ENCODE data around the gene CKAP5. TPM values are rescaled to one million over a fixed set of nuclear protein-coding genes. Genes with fewer than 3 reads are reported as not detected.
A peak's percentile ranks its signal among the peaks of the same experiment; 100 is the strongest.

Gene CKAP5
- total RNA-seq (80.5 TPM), polyA plus RNA-seq (26.8 TPM)

GRCh38 chr11:46845740-46846509 lies at the start of gene CKAP5:
TSS of gene CKAP5 (minus strand) at chr11:46846280. CDS start at chr11:46821231, 25,049 bp downstream.
- peak within 1 kb of the TSS; percentile 44 for H3K27ac ChIP-seq (ENCODE audit: low read depth)
- no peaks in the 10 kb centered on the region for H3K36me3 ChIP-seq (ENCODE audit: insufficient read depth)
- no peaks in the 10 kb centered on the region for H3K4me1 ChIP-seq (ENCODE audit: insufficient read depth)
- peak; percentile 75 for DNase-seq (ENCODE audit: extremely low spot score)
- under 1% methylated on average over 83 of the region's 83 CpGs for WGBS
- H3K4me3 ChIP-seq (ENCODE audit: low read depth, low read length): peak within 1 kb of the TSS; percentile 96

DNA sequence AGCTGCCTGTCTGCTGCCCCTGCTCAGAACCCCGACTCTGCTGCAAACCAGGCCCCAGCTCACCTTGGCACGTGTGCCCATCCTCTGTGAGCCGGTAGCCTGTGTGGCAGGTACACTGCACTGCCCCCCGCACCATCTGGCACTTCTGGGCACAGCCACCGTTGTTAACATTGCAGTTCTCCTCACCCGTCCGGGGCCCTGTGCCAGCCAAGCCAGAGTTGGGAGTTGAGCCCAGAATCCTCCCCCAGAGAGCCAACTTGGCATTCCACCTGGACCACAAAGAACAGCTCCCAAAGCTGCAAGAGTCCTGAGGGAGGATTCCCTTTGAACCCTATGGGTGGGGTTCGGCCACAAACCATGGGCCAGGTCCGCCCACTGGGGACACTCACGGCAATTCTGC lies 49.7 kb upstream of the CKAP5 start:
- Histone ChIP-seq H3K27ac (ENCODE audit: low read depth) (no peak overlapping the region), H3K36me3 (ENCODE audit: insufficient read depth) (no peaks in the 10 kb centered on the region), H3K4me3 (ENCODE audit: low read depth, low read length) (no peak overlapping the region), H3K4me1 (ENCODE audit: insufficient read depth) (no peaks in the 10 kb centered on the region)
- DNase-seq (ENCODE audit: extremely low spot score): no peak
- 81% methylated on average over 10 of the region's 10 CpGs for WGBS

DNA sequence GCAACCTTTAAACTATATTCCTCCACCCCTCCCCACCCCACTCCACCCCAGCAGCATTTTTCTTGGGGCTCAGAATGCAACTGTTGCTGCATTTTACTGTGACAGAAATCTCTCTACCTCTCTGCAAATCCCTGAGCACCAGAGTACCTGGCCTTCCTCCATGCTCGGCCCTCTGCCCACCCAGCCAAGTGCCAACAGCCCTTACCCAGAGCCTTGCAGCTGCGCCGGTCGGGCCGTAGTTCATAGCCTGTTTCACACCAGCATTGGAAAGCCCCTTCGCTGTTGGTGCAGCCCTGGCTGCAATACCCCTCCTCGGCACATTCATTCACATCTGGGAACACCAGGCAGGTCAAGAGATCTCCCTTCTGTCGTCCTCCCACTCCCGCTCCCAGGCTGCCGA lies 48.9 kb upstream of the CKAP5 start:
- WGBS: 96% methylated on average over 10 of the region's 10 CpGs
- H3K4me3 ChIP-seq (ENCODE audit: low read depth, low read length): no peak overlapping the region
- no peaks in the 10 kb centered on the region for H3K36me3 ChIP-seq (ENCODE audit: insufficient read depth)
- DNase-seq (ENCODE audit: extremely low spot score): no peak
- H3K4me1 ChIP-seq (ENCODE audit: insufficient read depth): no peaks in the 10 kb centered on the region
- H3K27ac ChIP-seq (ENCODE audit: low read depth): no peak overlapping the region

DNA sequence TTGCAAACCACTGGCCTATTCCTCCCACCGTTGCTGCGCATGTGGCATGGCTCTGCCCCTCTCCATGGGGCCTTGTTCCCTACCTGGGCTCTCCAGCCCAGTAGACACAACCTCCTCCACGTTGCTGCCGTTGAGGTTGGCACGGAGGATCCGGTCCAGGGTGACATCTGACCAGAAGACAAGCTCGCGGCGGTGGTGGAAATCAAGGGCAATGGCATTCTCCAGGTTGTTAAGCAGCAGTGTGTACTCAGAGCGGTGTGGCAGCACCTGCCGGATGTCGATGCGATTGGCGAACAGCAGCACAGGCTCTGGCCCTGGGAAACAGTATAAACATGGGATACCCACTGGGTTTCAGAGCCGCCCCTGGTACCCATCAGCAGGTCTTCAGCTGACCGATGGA lies 48.4 kb upstream of the CKAP5 start:
- DNase-seq (ENCODE audit: extremely low spot score): no peak
- Histone ChIP-seq H3K36me3 (ENCODE audit: insufficient read depth) (no peaks in the 10 kb centered on the region), H3K4me3 (ENCODE audit: low read depth, low read length) (no peak overlapping the region), H3K27ac (ENCODE audit: low read depth) (no peak overlapping the region), H3K4me1 (ENCODE audit: insufficient read depth) (no peaks in the 10 kb centered on the region)
- WGBS: 97% methylated on average over 16 of the region's 16 CpGs

DNA sequence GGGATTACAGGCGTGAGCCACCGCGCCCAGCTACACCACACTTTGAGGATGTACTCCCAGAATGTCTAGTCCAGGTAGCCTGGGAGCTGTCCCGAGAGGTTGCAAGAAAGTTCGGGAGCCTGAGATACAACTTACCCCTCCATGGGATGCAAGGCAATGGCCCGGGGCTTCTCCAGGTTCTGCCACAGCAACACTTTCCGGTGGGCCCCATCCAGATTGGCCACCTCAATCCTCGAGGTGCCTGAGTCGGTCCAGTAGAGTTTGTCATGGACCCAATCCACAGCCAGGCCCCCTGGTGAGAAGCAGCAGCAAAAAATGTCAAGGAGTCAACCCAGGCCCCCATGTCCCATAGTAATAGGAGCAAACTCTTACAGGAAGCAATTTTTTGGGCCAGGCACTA lies 46.8 kb upstream of the CKAP5 start:
- H3K4me3 ChIP-seq (ENCODE audit: low read depth, low read length): no peak overlapping the region

DNA sequence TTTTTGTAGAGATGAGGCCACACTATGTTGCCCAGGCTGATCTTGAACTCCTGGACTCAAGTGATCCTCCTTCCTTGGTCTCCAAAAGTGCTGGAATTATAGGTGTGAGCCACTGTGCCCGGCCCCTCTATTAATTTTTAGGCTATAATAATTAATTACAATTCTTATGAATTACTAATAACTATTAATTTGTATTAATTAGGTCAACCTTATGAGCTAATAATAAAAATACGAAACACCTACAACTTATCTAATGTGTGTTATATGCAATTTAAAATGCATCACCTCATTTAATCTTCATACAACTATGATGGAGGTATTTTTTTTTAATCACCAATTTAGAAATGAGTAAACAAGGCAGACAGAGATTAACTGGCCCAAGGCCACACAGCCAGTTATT lies 46.0 kb upstream of the CKAP5 start:
- no peak overlapping the region for H3K27ac ChIP-seq (ENCODE audit: low read depth)
- 95% methylated on average over 2 of the region's 2 CpGs for WGBS
- H3K4me3 ChIP-seq (ENCODE audit: low read depth, low read length): no peak overlapping the region
- no peaks in the 10 kb centered on the region for H3K4me1 ChIP-seq (ENCODE audit: insufficient read depth)
- DNase-seq (ENCODE audit: extremely low spot score): no peak
- no peaks in the 10 kb centered on the region for H3K36me3 ChIP-seq (ENCODE audit: insufficient read depth)

More for the DNA sequence above, 46.8 kb upstream of the CKAP5 start:
- 94% methylated on average over 9 of the region's 9 CpGs for WGBS
- DNase-seq (ENCODE audit: extremely low spot score): no peak
- Histone ChIP-seq H3K36me3 (ENCODE audit: insufficient read depth) (no peaks in the 10 kb centered on the region), H3K4me1 (ENCODE audit: insufficient read depth) (no peaks in the 10 kb centered on the region), H3K27ac (ENCODE audit: low read depth) (no peak overlapping the region)

DNA sequence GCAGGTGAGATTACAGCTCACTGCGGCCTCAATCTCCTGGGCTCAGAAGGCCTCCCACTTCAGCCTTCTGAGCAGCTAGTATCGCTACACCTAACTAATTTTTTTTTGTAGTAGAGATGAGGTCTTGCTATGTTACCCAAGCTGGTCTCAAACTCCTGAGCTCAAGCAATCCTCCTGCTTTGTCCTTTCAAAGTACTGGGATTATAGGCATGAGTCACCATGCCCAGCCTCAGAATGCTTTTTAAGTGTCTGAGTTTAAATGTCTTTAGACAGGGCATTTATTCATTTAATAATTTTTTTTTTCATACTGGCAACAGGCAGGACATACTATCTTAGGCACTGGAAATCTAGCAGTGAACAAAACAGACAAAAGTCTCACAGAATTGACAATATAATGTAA lies 44.6 kb upstream of the CKAP5 start:
- Histone ChIP-seq H3K4me3 (ENCODE audit: low read depth, low read length) (no peak overlapping the region), H3K36me3 (ENCODE audit: insufficient read depth) (no peaks in the 10 kb centered on the region), H3K4me1 (ENCODE audit: insufficient read depth) (no peaks in the 10 kb centered on the region), H3K27ac (ENCODE audit: low read depth) (no peak overlapping the region)
- DNase-seq (ENCODE audit: extremely low spot score): no peak
- WGBS: 98% methylated on average over 2 of the region's 2 CpGs

- Histone ChIP-seq H3K27ac (ENCODE audit: low read depth) (no peak overlapping the region), H3K4me3 (ENCODE audit: low read depth, low read length) (no peak overlapping the region), H3K36me3 (ENCODE audit: insufficient read depth) (no peaks in the 10 kb centered on the region), H3K4me1 (ENCODE audit: insufficient read depth) (no peaks in the 10 kb centered on the region)
- WGBS: 69% methylated on average over 23 of the region's 23 CpGs
- DNase-seq (ENCODE audit: extremely low spot score): peak; percentile 47
Observed at GRCh38 chr11:46889689-46890475, 43.8 kb upstream of the CKAP5 start.

GRCh38 chr11:46889251-46889650 lies 43.2 kb upstream of the CKAP5 start:
- Histone ChIP-seq H3K4me3 (ENCODE audit: low read depth, low read length) (no peak overlapping the region), H3K4me1 (ENCODE audit: insufficient read depth) (no peaks in the 10 kb centered on the region), H3K27ac (ENCODE audit: low read depth) (no peak overlapping the region), H3K36me3 (ENCODE audit: insufficient read depth) (no peaks in the 10 kb centered on the region)
- DNase-seq (ENCODE audit: extremely low spot score): no peak
- WGBS: 85% methylated on average over 7 of the region's 7 CpGs

DNA sequence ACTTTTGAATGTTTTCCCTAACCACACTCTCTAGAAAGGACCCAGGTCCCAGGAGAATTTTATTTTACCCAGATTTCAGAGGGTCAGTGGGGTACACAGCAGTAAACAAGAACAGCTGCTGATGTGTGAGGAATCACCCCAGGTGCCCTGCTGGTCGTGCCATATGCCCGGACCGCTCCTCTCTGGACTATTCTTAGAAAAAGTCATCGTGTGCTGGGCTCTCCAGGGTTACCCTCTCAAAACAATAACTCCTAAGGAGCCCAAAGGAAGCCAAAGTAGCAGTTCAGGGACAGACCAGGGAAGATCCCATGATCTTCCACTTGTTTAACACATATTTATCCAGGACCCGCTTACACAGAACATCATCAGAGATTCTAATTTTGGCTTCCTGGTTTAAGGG lies 42.6 kb upstream of the CKAP5 start:
- DNase-seq (ENCODE audit: extremely low spot score): no peak
- Histone ChIP-seq H3K27ac (ENCODE audit: low read depth) (no peak overlapping the region), H3K4me1 (ENCODE audit: insufficient read depth) (no peaks in the 10 kb centered on the region), H3K36me3 (ENCODE audit: insufficient read depth) (peaks cover 1% of the 10 kb centered on the region), H3K4me3 (ENCODE audit: low read depth, low read length) (no peak overlapping the region)
- 95% methylated on average over 5 of the region's 5 CpGs for WGBS

DNA sequence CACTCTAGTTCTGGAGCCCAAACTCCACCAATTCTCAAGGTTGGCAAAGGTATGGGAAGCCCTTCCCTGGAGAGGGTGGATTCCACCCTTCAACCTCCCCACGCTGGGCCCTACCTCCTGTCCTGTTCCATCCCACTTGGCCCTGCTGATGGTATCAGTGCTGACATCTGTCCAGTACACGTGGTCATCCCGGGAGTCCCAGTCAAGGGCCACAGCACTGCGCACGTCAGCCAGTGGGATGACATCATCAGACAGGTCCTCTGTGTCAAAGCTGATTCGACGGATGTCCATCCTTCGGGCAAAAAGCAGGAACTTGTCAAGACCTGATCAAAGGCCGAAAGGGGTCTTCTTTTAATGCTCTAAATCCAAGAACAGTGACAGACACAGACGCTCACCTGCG lies 40.1 kb upstream of the CKAP5 start:
- Histone ChIP-seq H3K4me3 (ENCODE audit: low read depth, low read length) (no peak overlapping the region), H3K36me3 (ENCODE audit: insufficient read depth) (peaks cover 4% of the 10 kb centered on the region), H3K4me1 (ENCODE audit: insufficient read depth) (no peaks in the 10 kb centered on the region), H3K27ac (ENCODE audit: low read depth) (no peak overlapping the region)
- WGBS: 95% methylated on average over 11 of the region's 11 CpGs
- no peak for DNase-seq (ENCODE audit: extremely low spot score)

DNA sequence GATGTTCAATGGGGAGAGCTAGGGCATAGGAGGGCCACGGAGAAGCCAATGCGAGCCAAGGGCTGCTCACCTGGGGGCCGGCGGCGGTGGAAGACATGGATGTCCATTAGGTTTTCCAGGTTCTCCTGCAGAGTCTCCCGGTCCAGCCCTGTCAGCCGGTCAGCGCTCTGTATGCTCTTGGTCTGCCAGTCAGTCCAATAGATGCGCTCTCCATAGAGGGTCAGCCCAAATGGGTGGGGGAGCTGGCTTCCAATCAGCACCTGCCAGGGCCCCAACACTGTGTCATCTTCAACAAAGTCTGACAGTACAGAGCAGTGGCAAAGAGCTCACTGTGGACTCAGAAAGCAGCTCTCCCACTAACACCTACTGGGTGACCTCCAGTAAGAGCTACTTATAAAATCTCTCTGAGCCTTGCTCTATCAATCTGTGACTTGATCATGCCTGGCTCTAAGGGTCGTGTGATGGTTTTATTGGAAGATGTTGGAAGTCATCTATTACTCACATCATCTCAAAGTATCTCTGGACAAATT lies 33.0 kb upstream of the CKAP5 start:
- Histone ChIP-seq H3K4me3 (ENCODE audit: low read depth, low read length) (no peak overlapping the region), H3K36me3 (ENCODE audit: insufficient read depth) (peaks cover 4% of the 10 kb centered on the region), H3K27ac (ENCODE audit: low read depth) (no peak overlapping the region), H3K4me1 (ENCODE audit: insufficient read depth) (no peaks in the 10 kb centered on the region)
- DNase-seq (ENCODE audit: extremely low spot score): no peak
- WGBS: 95% methylated on average over 10 of the region's 10 CpGs

DNA sequence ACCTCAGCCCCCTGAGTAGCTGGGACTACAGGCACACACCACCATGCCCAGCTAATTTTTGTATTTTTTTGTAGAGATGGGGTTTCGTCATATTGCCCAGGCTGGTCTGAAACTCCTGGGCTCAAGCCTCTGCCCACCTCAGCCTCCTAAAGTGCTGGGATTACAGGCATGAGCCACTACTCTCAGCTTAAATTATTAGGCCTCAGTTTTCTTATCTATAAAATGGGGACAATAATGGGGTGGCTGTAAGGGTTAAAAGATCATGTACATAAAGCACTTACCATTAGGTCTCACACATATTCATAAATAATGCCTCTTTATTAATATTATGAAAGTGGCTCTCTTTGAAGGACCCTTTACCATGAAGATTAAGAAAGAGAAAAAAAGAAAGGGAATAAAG lies 31.5 kb upstream of the CKAP5 start:
- Histone ChIP-seq H3K27ac (ENCODE audit: low read depth) (no peak overlapping the region), H3K4me3 (ENCODE audit: low read depth, low read length) (no peak overlapping the region), H3K4me1 (ENCODE audit: insufficient read depth) (no peaks in the 10 kb centered on the region), H3K36me3 (ENCODE audit: insufficient read depth) (no peaks in the 10 kb centered on the region)
- 96% methylated on average over 1 of the region's 1 CpG for WGBS
- DNase-seq (ENCODE audit: extremely low spot score): no peak

GRCh38 chr11:46876471-46876870 lies 30.4 kb upstream of the CKAP5 start:
- H3K36me3 ChIP-seq (ENCODE audit: insufficient read depth): no peaks in the 10 kb centered on the region
- H3K4me1 ChIP-seq (ENCODE audit: insufficient read depth): no peaks in the 10 kb centered on the region
- no peak overlapping the region for H3K4me3 ChIP-seq (ENCODE audit: low read depth, low read length)
- 90% methylated on average over 11 of the region's 11 CpGs for WGBS
- no peak for DNase-seq (ENCODE audit: extremely low spot score)
- H3K27ac ChIP-seq (ENCODE audit: low read depth): no peak overlapping the region
